ENCODE measurements around the gene PNKD.
A peak's percentile ranks its signal among the peaks of the same experiment; 100 is the strongest.

PNKD gene

GRCh38 chr2:218345491-218346236 lies 75.3 kb downstream of the PNKD start:
- no peak for DNase-seq

- DNase-seq, result no peak
These were observed 76.9 kb downstream of the PNKD start for GRCh38 chr2:218347172-218347571.

GRCh38 chr2:218354045-218354444 lies 83.7 kb downstream of the PNKD start:
- no peak for DNase-seq

- DNase-seq, result no peak
These were observed 84.6 kb downstream of the PNKD start for GRCh38 chr2:218354850-218355443.

- no peak for DNase-seq
These were observed 87.2 kb downstream of the PNKD start for GRCh38 chr2:218357236-218358177.

- DNase-seq, result no peak
These were observed 90.1 kb downstream of the PNKD start for GRCh38 chr2:218360453-218360852.

GRCh38 chr2:218362606-218363005 lies 92.3 kb downstream of the PNKD start:
- no peak for DNase-seq

- DNase-seq, result no peak
These were observed 93.4 kb downstream of the PNKD start for GRCh38 chr2:218363736-218364135.

GRCh38 chr2:218364196-218364595 lies 93.9 kb downstream of the PNKD start:
- no peak for DNase-seq

- DNase-seq, result no peak
These were observed 96.5 kb downstream of the PNKD start for GRCh38 chr2:218366621-218367414.

- DNase-seq, result peak; percentile 52 to 63
These were observed 97.3 kb downstream of the PNKD start for GRCh38 chr2:218367415-218368149.

- DNase-seq, result no peak
These were observed 97.8 kb downstream of the PNKD start for GRCh38 chr2:218368150-218368528.

- DNase-seq, result no peak
These were observed 98.4 kb downstream of the PNKD start for GRCh38 chr2:218368621-218369153.

GRCh38 chr2:218369330-218369729 lies 99.0 kb downstream of the PNKD start:
- DNase-seq, result no peak

- no peak for DNase-seq
These were observed 100.2 kb downstream of the PNKD start for GRCh38 chr2:218370410-218371063.

- no peak for DNase-seq
These were observed 101.6 kb downstream of the PNKD start for GRCh38 chr2:218371983-218372350.

GRCh38 chr2:218374795-218375194 lies 104.5 kb downstream of the PNKD start:
- DNase-seq, result no peak

GRCh38 chr2:218375212-218375611 lies 104.9 kb downstream of the PNKD start:
- DNase-seq, result no peak

GRCh38 chr2:218378053-218378452 lies 107.7 kb downstream of the PNKD start:
- no peak for DNase-seq

GRCh38 chr2:218381916-218382366 lies 111.6 kb downstream of the PNKD start, which contains the start of gene SLC11A1:
TSS of gene SLC11A1 (plus strand) at chr2:218382273. CDS start at chr2:218382369, 96 bp downstream.
- no peak for DNase-seq

GRCh38 chr2:218382785-218383184 lies 112.5 kb downstream of the PNKD start:
- no peak for DNase-seq
